Measurements from ENCODE around the gene CSPG4.

- TF ChIP-seq MAX (IDR thresholded peaks at IDR 0.05; ENCODE audit: insufficient read depth, insufficient read length) = no peak
- no peak for TF ChIP-seq CTCF (IDR thresholded peaks at IDR 0.05; ENCODE audit: extremely low read depth in 1 of 2, insufficient read depth in 1 of 2, low read depth in 1 of 2, low read length in 2 of 2)
- TF ChIP-seq POLR2A (IDR thresholded peaks at IDR 0.05; ENCODE audit: low read depth, low read length) = no peak
Measured at GRCh38 chr15:75669879-75670212, 42.8 kb downstream of the CSPG4 start.
